ENCODE data around the gene DDX27. TPM values are rescaled to one million over a fixed set of nuclear protein-coding genes. Genes with fewer than 3 reads are reported as not detected.

DDX27 gene
- total RNA-seq, 1 donor from 2014 or later = 17.3 TPM

DNA sequence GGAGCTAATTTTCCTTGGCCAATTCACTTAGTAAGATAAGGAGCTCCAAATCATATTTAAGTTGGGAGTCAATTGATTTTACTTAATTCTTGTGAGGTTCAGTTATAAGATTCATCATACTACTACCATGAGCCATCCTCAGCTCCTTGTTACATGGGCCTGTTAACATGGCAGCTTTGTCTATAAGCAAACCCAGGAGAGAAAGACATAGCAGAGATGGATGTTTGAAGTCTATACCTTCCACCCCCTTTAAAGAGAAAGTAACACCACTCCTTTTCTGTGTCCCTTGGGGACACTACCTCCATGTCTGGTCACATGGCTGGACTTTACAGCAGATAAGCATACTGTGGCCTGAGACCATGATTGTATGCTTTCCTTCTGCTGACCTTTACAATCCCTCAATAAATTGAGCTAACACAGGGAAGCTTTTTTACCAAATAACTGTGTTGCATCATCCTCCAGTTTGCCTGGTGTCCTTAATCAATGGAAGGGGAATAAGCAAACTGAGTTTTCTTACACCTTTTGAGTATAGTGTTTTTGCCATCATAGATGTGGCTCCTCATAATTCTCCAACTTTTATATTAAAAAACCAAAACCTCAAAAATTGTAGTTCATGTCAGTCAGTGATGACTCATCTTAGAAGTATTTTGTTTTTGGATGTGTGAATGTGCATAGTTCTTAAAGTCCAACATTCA lies 68.5 kb downstream of the DDX27 start:
- H3K27ac ChIP-seq = no peak overlapping the region

DNA sequence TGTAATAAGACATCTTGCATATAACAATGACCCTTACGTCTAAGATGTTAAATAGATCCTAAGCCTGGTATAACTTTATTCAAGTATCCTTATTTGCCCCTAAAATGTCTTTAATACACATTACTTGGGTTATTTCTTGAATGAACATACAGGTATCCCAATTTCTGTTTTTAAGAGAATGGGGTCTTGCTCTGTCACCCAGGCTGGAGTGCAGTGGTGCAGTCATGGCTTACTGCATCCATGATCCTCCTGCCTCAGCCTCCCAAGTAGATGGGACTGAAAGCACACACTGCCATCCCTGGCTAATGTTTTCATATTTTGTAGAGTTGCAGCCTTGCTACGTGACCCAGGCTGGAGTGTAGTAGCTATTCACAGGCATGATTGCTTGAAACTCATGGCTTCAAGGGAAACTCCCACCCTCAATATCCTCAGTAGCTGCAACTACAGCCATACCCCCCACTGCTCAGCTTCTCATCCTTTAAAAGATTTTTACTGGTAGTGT lies 69.1 kb downstream of the DDX27 start:
- H3K36me3 ChIP-seq = peaks cover 72 to 91% of the 10 kb centered on the region in 2 donors
- peaks cover 30 to 37% of the 10 kb centered on the region in 2 donors for H3K9me3 ChIP-seq
- no peak for DNase-seq (ENCODE audit: low spot score in 2 of 2)

More for the DNA sequence above, 68.5 kb downstream of the DDX27 start:
- Histone ChIP-seq H3K36me3 (peaks cover 78 to 97% of the 10 kb centered on the region in 2 donors), H3K4me1 (no peaks in the 10 kb centered on the region), H3K9me3 (peaks cover 30 to 40% of the 10 kb centered on the region in 2 donors), H3K27me3 (no peaks in the 10 kb centered on the region), H3K4me3 (no peak overlapping the region)
- intact Hi-C loops (cut with DNase I) = no loop called here
- no peak for DNase-seq (ENCODE audit: low spot score in 2 of 2)
- TF ChIP-seq, protein P1, sequence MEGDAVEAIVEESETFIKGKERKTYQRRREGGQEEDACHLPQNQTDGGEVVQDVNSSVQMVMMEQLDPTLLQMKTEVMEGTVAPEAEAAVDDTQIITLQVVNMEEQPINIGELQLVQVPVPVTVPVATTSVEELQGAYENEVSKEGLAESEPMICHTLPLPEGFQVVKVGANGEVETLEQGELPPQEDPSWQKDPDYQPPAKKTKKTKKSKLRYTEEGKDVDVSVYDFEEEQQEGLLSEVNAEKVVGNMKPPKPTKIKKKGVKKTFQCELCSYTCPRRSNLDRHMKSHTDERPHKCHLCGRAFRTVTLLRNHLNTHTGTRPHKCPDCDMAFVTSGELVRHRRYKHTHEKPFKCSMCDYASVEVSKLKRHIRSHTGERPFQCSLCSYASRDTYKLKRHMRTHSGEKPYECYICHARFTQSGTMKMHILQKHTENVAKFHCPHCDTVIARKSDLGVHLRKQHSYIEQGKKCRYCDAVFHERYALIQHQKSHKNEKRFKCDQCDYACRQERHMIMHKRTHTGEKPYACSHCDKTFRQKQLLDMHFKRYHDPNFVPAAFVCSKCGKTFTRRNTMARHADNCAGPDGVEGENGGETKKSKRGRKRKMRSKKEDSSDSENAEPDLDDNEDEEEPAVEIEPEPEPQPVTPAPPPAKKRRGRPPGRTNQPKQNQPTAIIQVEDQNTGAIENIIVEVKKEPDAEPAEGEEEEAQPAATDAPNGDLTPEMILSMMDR (IDR thresholded peaks at IDR 0.05) = no peak

DNA sequence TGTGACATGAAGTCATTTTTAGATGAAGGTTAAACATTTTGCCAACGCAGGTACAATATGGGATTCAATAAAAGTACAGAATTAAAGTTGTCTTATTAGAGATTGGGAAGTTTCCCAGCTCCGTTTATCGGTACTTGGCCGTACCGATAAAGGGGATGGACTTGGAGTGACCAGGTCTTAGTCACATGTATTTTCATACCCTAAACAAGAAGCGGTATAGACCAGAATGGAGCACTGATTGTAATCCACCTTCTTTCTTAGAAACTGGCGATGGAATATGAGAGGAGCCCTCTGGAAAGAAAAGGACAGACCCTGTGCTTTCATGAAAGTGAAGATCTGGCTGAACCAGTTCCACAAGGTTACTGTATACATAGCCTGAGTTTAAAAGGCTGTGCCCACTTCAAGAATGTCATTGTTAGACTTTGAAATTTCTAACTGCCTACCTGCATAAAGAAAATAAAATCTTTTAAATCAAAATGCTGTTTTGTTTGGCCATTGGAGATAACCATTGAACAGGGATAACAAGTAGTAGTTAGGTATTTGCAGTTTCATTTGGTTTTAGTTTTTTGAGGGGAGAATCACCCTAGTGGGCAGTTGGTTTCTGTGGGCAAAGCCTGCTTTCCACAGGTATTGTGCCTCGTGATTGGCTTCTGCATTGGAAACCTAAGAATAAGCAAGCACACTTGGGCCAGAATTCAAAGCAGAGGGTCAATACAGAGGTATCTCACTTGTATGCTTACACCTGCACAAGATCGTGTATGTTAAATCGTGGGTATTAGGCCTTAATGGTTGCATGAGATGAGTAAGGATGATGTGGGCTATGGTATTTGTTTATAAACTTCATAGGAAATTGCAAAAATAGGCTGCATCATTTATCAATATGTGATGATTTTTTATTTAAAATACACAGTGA lies 69.8 kb downstream of the DDX27 start:
- Histone ChIP-seq H3K4me1 (no peaks in the 10 kb centered on the region), H3K9me3 (peaks cover 30 to 34% of the 10 kb centered on the region in 2 donors), H3K36me3 (peaks cover 64 to 84% of the 10 kb centered on the region in 2 donors), H3K27ac (no peak overlapping the region), H3K27me3 (no peaks in the 10 kb centered on the region), H3K4me3 (no peak overlapping the region)
- TF ChIP-seq, protein P1 (IDR thresholded peaks at IDR 0.05) = no peak
- intact Hi-C loops (cut with DNase I) = no loop called here
- DNase-seq (ENCODE audit: low spot score in 2 of 2) = no peak

More for the DNA sequence above, 69.1 kb downstream of the DDX27 start:
- no peaks in the 10 kb centered on the region for H3K4me1 ChIP-seq
- TF ChIP-seq, protein P1 (IDR thresholded peaks at IDR 0.05) = no peak
- no peak overlapping the region for H3K27ac ChIP-seq
- H3K27me3 ChIP-seq = no peaks in the 10 kb centered on the region
- intact Hi-C loops (cut with DNase I) = no loop called here
- no peak overlapping the region for H3K4me3 ChIP-seq

- H3K9me3 ChIP-seq = peaks cover 19 to 20% of the 10 kb centered on the region in 2 donors
- H3K27ac ChIP-seq = no peak overlapping the region
- TF ChIP-seq, protein P1 (IDR thresholded peaks at IDR 0.05) = no peak
- H3K36me3 ChIP-seq = peaks cover 48 to 70% of the 10 kb centered on the region in 2 donors
- H3K4me1 ChIP-seq = no peaks in the 10 kb centered on the region
- H3K27me3 ChIP-seq = no peaks in the 10 kb centered on the region
- intact Hi-C loops (cut with DNase I) = no loop called here
- DNase-seq (ENCODE audit: low spot score in 2 of 2) = no peak
- H3K4me3 ChIP-seq = no peak overlapping the region
Observed at GRCh38 chr20:49290608-49291191, 71.5 kb downstream of the DDX27 start.

DNA sequence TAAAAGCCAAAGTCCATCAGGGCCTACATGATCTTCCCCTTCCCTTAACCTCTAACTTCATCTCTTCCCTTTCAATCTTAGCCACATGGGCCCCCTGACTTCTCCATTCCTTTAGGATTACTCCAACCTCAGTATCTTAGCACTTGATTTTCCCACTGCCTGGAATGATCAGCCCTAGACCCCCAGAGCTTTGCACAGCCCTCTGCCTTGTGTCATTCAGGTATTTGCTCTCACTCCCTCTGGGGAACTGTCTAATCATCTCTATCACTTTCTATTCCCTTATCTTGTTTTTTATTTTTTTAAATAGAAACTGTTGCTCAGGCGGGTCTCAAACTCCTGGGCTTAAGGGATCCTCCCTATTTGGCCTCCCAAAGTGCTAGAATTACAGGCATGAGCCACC lies 72.0 kb downstream of the DDX27 start:
- TF ChIP-seq, protein P1 (IDR thresholded peaks at IDR 0.05) = no peak
- Histone ChIP-seq H3K9me3 (peaks cover 14 to 15% of the 10 kb centered on the region in 2 donors), H3K36me3 (peaks cover 43 to 65% of the 10 kb centered on the region in 2 donors), H3K27me3 (no peaks in the 10 kb centered on the region), H3K27ac (no peak overlapping the region), H3K4me1 (no peaks in the 10 kb centered on the region), H3K4me3 (no peak overlapping the region)
- no peak for DNase-seq (ENCODE audit: low spot score in 2 of 2)
- intact Hi-C loops (cut with DNase I) = no loop called here

All from ascending aorta (tissue), 2 donors.